Renal cortical epithelial cell (primary cell): Measurements from ENCODE around the gene OR10A3. TPM values are rescaled to one million over a fixed set of nuclear protein-coding genes. Genes with fewer than 3 reads are reported as not detected.

Experiments
- DNase-seq: peaks from one replicate; pipeline ENCODE4 v3.0.0-alpha.2; 2011; ENCODE audit warnings: low read depth
- total RNA-seq: library from RNA; depleted of rRNA; stranded (reverse); fragments of >200 nt; gene quantifications from 2 replicates; pipeline ENCODE4 v1.2.3, GENCODE V29; 2014

Gene OR10A3
- total RNA-seq, 1 donor from 2014 or later, result 0.10 TPM

DNA sequence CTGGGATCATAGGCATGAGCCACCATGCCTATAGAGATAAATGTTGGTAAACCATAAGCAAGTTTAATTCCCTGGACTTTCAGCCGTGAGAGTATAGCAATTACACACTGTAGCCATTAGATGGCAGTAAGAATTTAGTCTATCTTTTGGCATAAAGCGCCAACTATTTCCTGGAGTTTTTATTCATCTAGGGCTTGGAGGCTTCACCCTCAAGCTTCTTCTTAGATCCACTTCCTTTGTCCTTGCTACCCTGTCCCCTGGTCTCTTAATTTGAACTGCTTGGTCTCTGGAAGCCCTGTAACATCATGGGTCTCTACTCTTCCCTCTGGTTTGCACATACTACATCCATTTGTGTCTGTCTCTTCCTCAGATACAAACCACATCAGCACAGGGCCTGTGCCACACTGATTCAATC lies 48.7 kb downstream of the OR10A3 start:
- DNase-seq, result peak; percentile 68

DNA sequence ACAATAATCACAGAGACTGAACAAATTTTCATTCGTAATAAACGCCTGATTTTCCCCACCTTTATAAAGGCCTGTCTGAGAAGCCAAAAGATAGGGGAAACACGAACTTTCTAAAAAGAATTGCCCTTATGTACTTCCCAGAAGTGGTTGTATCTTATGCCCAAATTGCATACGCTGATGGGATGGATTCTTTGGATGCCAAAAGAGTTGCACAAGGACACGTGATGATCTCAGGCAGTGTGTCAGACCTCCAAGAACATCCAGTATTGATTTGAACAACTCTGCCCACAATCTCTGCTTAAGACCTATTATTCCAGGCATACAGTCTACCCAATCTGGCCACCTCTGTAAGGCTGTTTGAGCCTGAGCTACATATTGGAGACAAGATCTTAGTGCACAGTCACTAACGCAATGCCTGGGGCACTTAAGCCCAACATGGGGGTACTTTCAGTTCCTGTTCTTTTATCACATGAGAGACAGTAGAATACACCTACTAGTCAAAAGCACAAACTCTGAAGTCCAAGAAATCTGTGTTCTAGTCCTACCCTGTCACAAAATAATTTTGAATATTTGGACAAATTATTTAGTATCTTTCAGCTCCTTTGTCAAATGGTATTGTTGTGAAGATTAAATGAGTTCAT lies 49.3 kb downstream of the OR10A3 start:
- peak; percentile 33 for DNase-seq

DNA sequence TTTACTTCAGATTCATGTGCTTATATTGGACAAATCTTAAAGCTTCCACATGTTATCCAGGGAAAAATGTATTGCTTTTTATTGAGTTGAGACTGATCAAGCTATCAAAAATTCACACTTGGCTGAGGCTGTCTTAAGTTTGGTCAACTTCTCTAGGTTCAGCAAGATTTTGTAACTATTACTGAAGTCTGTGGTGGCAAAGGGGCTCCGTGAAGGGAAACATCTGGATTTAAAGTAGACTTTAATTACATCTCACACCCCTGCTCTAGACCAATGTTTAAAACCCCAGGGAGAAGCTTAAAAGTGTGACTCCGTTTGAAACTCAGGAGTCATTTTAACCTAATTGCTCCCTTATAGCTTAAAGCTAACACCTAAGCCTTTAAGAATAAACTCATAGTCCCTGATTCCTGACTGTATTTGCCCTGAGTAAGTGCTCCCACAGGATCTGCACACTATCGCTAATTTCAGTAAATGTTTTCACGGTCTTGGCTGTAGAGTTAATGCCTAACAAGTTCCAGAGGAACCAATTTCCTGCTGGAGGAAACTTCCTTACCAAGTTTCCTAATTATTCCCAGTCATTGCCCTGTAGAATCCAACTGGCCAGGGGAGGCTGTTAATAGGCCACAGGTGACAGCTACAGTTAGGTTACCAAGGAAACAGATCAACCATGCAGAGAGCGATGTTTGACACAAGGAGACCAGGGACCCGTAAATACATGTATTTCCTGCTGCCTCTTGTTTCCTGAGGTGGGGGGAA lies 50.9 kb downstream of the OR10A3 start:
- peak; percentile 92 for DNase-seq

DNA sequence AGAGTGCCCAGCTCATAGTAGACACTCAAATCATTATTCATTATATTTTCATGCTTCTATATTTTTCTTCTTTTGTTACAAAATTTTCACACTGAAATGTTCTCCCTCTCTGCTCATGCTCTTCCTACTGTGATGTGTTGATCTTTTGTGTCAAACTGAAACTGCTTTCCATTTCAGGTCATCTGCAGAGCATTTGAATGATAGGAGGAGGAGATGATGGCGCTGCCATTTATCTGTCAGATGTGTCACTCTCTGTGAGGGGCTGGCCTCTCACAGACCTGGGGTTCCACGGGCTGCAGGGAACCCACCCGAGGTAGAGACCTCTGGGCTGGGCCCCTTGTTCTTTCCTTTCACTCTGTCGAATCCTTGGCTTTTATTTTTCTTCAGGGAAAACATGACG lies 51.5 kb downstream of the OR10A3 start:
- no peak for DNase-seq

Other genes with a start within 250 kb of the OR10A3 start
- 0.40 TPM in 1 of 2 replicates, not detected in the other for gene OVCH2, start 235.2 kb downstream of the OR10A3 start, total RNA-seq
- gene OR5P2, start 144.8 kb downstream of the OR10A3 start, total RNA-seq, result 0.10 TPM in 1 of 2 replicates, not detected in the other
- gene OR5P3, start 110.9 kb downstream of the OR10A3 start, total RNA-seq, result 0.55 TPM in 1 of 2 replicates, not detected in the other
- gene OR10A6, start 10.4 kb downstream of the OR10A3 start, total RNA-seq, result not detected in 2 replicates
- 0.40 and 0.69 TPM in 2 replicates for gene NLRP10, start 23.7 kb upstream of the OR10A3 start, total RNA-seq
- gene EIF3F, start 45.6 kb upstream of the OR10A3 start, total RNA-seq, result 114 and 264 TPM in 2 replicates
- under 0.01 and 0.55 TPM in 2 replicates for gene TUB, start 139.5 kb upstream of the OR10A3 start, total RNA-seq
- gene RIC3, start 227.3 kb upstream of the OR10A3 start, total RNA-seq, result 2.4 and 6.1 TPM in 2 replicates